DMS 273 (cell line): ENCODE measurements around the gene PTPRC.

Experiments
- DNase-seq: peaks from one replicate; lab custom pipeline; 2025; ENCODE audit not compliant: unreplicated experiment; lab: John Stamatoyannopoulos, UW

The PTPRC gene

GRCh38 chr1:198805498-198806151 lies 166.8 kb downstream of the PTPRC start:
- DNase-seq = no peak

GRCh38 chr1:198806861-198807260 lies 168.0 kb downstream of the PTPRC start:
- no peak for DNase-seq
